OCI-LY3 (cell line): ENCODE results near the gene NME5.

Source experiments
- H2AFZ ChIP-seq: fragments of 200-600, 300-600 bp; shearing (Covaris generic); 2 replicates; pipeline ENCODE4 v1.6.0; 2014; ENCODE audit warnings: antibody characterized with exemption, low read depth, low read length
- H3K27ac ChIP-seq: fragments of 200-600, 300-600 bp; sonication (generic); 2 replicates; pipeline ENCODE4 v1.5.1; 2014; ENCODE audit warnings: mild to moderate bottlenecking, low read length, moderate library complexity, mixed read lengths
- H3K27me3 ChIP-seq: fragments of 200-600, 300-600 bp; sonication (generic); 2 replicates; pipeline ENCODE4 v1.6.1; 2014; ENCODE audit warnings: low read depth, low read length, mixed read lengths
- H3K36me3 ChIP-seq: fragments of 200-600, 300-600 bp; sonication (generic); replicated peaks from 2 replicates; pipeline ENCODE3; 2014; ENCODE audit warnings: low read depth, low read length, mixed read lengths
- H3K4me1 ChIP-seq: fragments of 300-600, 200-600 bp; sonication (generic); 2 replicates; pipeline ENCODE4 v1.6.1; 2014; ENCODE audit warnings: low read length, mixed read lengths
- H3K4me2 ChIP-seq: fragments of 200-600, 300-600 bp; sonication (generic); 2 replicates; pipeline ENCODE4 v1.6.1; 2014; ENCODE audit warnings: low read length, mixed read lengths
- H3K4me3 ChIP-seq: fragments of 300-600, 200-600 bp; sonication (generic); 2 replicates; pipeline ENCODE4 v1.5.1; 2014; ENCODE audit warnings: antibody characterized with exemption, mild to moderate bottlenecking, low read length, moderate library complexity
- H3K79me2 ChIP-seq: fragments of 300-600, 200-600 bp; shearing (Covaris generic); 2 replicates; pipeline ENCODE4 v1.6.1; 2014; ENCODE audit warnings: mild to moderate bottlenecking, low read length, mixed read lengths
- H3K9ac ChIP-seq: fragments of 300-600, 200-600 bp; shearing (Covaris generic); 2 replicates; pipeline ENCODE4 v1.6.0; 2014; ENCODE audit warnings: mild to moderate bottlenecking, low read length, moderate library complexity
- H3K9me3 ChIP-seq: fragments of 200-600, 300-600 bp; shearing (Covaris generic); 2 replicates; pipeline ENCODE4 v1.6.1; 2014; ENCODE audit warnings: low read length, mixed read lengths; ENCODE audit not compliant: insufficient read depth
- H4K20me1 ChIP-seq: fragments of 200-600, 300-600 bp; sonication (generic); 2 replicates; pipeline ENCODE4 v1.6.1; 2016; ENCODE audit warnings: low read length, mixed read lengths; ENCODE audit not compliant: insufficient read depth
- CTCF ChIP-seq: fragments of 200-600, 300-600 bp; sonication (generic); IDR thresholded peaks from 2 replicates; pipeline ENCODE4 v1.5.1; 2014; ENCODE audit warnings: antibody characterized with exemption, low read length, low read depth
- EZH2phosphoT487 ChIP-seq: fragments of 200-600 bp; shearing (Covaris generic); IDR thresholded peaks from 2 replicates; pipeline ENCODE4 v1.6.1; 2018; ENCODE audit warnings: antibody characterized with exemption, mixed run types, low read depth

The NME5 gene

GRCh38 chr5:138095100-138095907 lies 43.9 kb downstream of the NME5 start:
- H3K9ac ChIP-seq, result no peak overlapping the region
- H2AFZ ChIP-seq, result no peak overlapping the region
- no peaks in the 10 kb centered on the region for H3K4me1 ChIP-seq

DNA sequence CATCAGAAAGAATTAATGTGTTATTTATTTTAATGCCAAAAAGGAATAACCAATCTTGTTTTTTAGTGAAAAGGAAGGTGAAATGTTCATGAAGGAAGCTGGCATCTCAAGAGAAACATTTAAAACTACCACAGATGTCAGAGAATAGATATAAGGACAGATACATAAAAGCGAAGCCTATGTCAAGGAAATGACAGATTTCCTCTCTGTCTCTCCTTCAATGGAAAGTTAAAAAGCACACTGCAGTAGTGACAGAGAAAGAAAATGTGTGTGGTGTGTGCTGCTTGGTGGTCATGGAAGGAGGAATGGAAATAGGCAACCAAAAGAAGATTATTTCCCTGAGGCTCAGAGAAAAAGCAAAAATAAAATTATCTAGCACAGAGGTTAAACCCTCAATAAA lies 46.2 kb downstream of the NME5 start:
- Histone ChIP-seq H2AFZ (no peak overlapping the region), H3K4me2 (no peak overlapping the region)
- no peak for TF ChIP-seq EZH2phosphoT487

More at GRCh38 chr5:138095100-138095907, 43.9 kb downstream of the NME5 start:
- Histone ChIP-seq H3K27ac (no peak overlapping the region), H3K9me3 (no peaks in the 10 kb centered on the region), H3K4me3 (no peak overlapping the region), H3K36me3 (no peaks in the 10 kb centered on the region), H3K79me2 (no peaks in the 10 kb centered on the region), H3K27me3 (peaks cover 16% of the 10 kb centered on the region), H4K20me1 (no peaks in the 10 kb centered on the region), H3K4me2 (no peak overlapping the region)
- no peak for TF ChIP-seq CTCF
- TF ChIP-seq EZH2phosphoT487, result no peak

DNA sequence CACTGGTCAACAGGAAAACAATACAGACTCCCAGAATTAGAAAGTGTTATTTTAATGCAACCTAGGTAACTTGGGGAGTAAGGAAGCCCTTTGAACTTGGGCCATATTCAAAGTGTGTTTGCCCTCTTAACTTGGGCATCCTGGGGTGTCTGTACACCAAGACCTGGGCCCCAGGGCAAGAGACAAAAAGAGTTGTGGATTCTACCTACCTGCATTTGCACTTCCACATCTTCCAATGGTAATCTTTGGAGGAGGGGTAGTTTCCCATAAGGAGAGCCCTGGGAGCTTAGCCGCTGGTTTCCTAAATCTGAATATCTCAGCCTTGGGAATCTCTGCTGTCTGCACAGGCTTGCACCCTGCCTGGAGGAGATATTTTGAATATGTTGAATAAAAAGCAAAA lies 46.9 kb downstream of the NME5 start:
- Histone ChIP-seq H3K4me1 (no peaks in the 10 kb centered on the region), H3K9ac (no peak overlapping the region), H3K27me3 (peaks cover 16% of the 10 kb centered on the region), H3K4me3 (no peak overlapping the region), H3K36me3 (no peaks in the 10 kb centered on the region), H3K27ac (no peak overlapping the region), H3K9me3 (no peaks in the 10 kb centered on the region), H4K20me1 (no peaks in the 10 kb centered on the region), H3K79me2 (no peaks in the 10 kb centered on the region), H3K4me2 (no peak overlapping the region), H2AFZ (no peak overlapping the region)
- TF ChIP-seq CTCF (no peak), EZH2phosphoT487 (no peak)

More for the DNA sequence above, 46.2 kb downstream of the NME5 start:
- H3K4me1 ChIP-seq, result no peaks in the 10 kb centered on the region
- no peaks in the 10 kb centered on the region for H4K20me1 ChIP-seq
- no peak overlapping the region for H3K4me3 ChIP-seq
- H3K9me3 ChIP-seq, result no peaks in the 10 kb centered on the region
- no peaks in the 10 kb centered on the region for H3K36me3 ChIP-seq
- no peaks in the 10 kb centered on the region for H3K79me2 ChIP-seq
- no peak overlapping the region for H3K27ac ChIP-seq
- no peak overlapping the region for H3K9ac ChIP-seq
- H3K27me3 ChIP-seq, result peaks cover 16% of the 10 kb centered on the region

- Histone ChIP-seq H3K9me3 (no peaks in the 10 kb centered on the region), H3K4me2 (no peak overlapping the region), H3K4me3 (no peak overlapping the region), H3K9ac (no peak overlapping the region), H4K20me1 (no peaks in the 10 kb centered on the region), H3K27ac (no peak overlapping the region), H3K27me3 (peaks cover 16% of the 10 kb centered on the region), H2AFZ (no peak overlapping the region), H3K4me1 (no peaks in the 10 kb centered on the region), H3K36me3 (no peaks in the 10 kb centered on the region), H3K79me2 (no peaks in the 10 kb centered on the region)
- TF ChIP-seq CTCF (no peak), EZH2phosphoT487 (no peak)
These were observed 47.5 kb downstream of the NME5 start for GRCh38 chr5:138091685-138092084.
